ENCODE results near the gene RPS4Y1.

- TF ChIP-seq EZH2 (IDR thresholded peaks at IDR 0.05; ENCODE audit: low read depth): no peak
- no peak for TF ChIP-seq CTCF (conservative IDR thresholded peaks at IDR 0.05)
These were observed 42.2 kb downstream of the RPS4Y1 start for GRCh38 chrY:2883561-2883960.
